Left lung (tissue), 10 donors: ENCODE measurements around the gene GSTA3. TPM values are rescaled to one million over a fixed set of nuclear protein-coding genes. Genes with fewer than 3 reads are reported as not detected.
"Not testable (repeated sequence)": the region's sequence is repeated elsewhere in the genome, so short reads cannot be mapped to it uniquely, and the experiment has no call there.

ENCODE experiments used
- ATAC-seq: fragments of 200-7000 bp; cut with Tn5 transposase; one replicate; pipeline ENCODE4 v1.9.1; 2020; ENCODE audit warnings: moderate library complexity
- DNase-seq, 4 donors: peaks; one replicate each; pipeline ENCODE4 v3.0.0-alpha.2; 2013 to 2020
- H3K27ac ChIP-seq, 2 donors: fragments of 200-600 bp; sonication (generic) in 1 of 2; one replicate each; pipeline versions ENCODE4 v1.5.0 to v1.8.0; 2020 to 2021
- H3K27me3 ChIP-seq, 2 donors: fragments of 200-600 bp; sonication (generic) in 1 of 2; one replicate each; pipeline versions ENCODE4 v1.5.0 to v1.8.0; 2020 to 2021
- H3K36me3 ChIP-seq, 2 donors: fragments of 200-600 bp; sonication (generic) in 1 of 2; one replicate each; pipeline versions ENCODE4 v1.5.0 to v1.8.0; 2020 to 2021
- H3K4me1 ChIP-seq, 2 donors: fragments of 200-600 bp; one replicate each; pipeline ENCODE4 v1.8.0; 2021
- H3K4me3 ChIP-seq, 2 donors: fragments of 200-600 bp; sonication (generic) in 1 of 2; one replicate each; pipeline versions ENCODE4 v1.5.0 to v1.8.0; 2020 to 2021; ENCODE audit warnings: mild to moderate bottlenecking in 1 of 2
- H3K9me3 ChIP-seq, 2 donors: fragments of 200-600 bp; sonication (generic) in 1 of 2; one replicate each; pipeline versions ENCODE4 v1.5.0 to v1.8.0; 2020 to 2021
- CTCF ChIP-seq, 2 donors: fragments of 200-600 bp; sonication (generic) in 1 of 2; IDR thresholded peaks; one replicate each; pipeline versions ENCODE4 v1.5.0 to v1.8.0; 2021; ENCODE audit warnings: antibody characterized with exemption in 2 of 2
- intact Hi-C, 2 donors: fragments of 100-400 bp; cut with DNase I; formaldehyde crosslinking; loops; one replicate each; pipeline versions ENCODE4 v1.11.2 to v1.14.2; 2022
- polyA plus RNA-seq, 6 donors: library from polyadenylated mRNA; unstranded; fragments of 120-200 nt; gene quantifications; one replicate each; pipeline ENCODE4 v1.2.1, GENCODE V29; 2013; ENCODE audit not compliant: insufficient read length in 6 of 6
- total RNA-seq, 2 donors: library from RNA; stranded (reverse); fragmentation: NEBNext Ultra II Directional; extraction: Animal tissue kit (Norgen Biotek cat#: 25700); gene quantifications; one replicate each; pipeline ENCODE4 v1.2.1, GENCODE V29; 2021
- donor health status: DM: no; HTN: yes; CAD: no.
- donor health status: DM: no; HTN: no; CAD: no.

Gene GSTA3
- total and polyA plus RNA-seq, 8 donors, result 0.20 to 1.9 (median 1.0) TPM; not detected in 1

- peak; percentile 75 for ATAC-seq
- no peak for TF ChIP-seq CTCF (IDR thresholded peaks at IDR 0.05)
- intact Hi-C loops, result no loop called here
- peak in 1 of 4 donors; percentile 49 for DNase-seq
- Histone ChIP-seq H3K4me1 (no peaks in the 10 kb centered on the region), H3K27ac (peak overlapping the region in 1 of 2 donors; percentile 17), H3K9me3 (no peaks in the 10 kb centered on the region), H3K36me3 (no peaks in the 10 kb centered on the region), H3K27me3 (no peaks in the 10 kb centered on the region), H3K4me3 (no peak overlapping the region)
These were observed 20.0 kb upstream of the GSTA3 start for GRCh38 chr6:52929321-52930164.

- no peak for DNase-seq
- Histone ChIP-seq H3K4me3 (no peak overlapping the region), H3K27ac (no peak overlapping the region), H3K9me3 (no peaks in the 10 kb centered on the region), H3K36me3 (no peaks in the 10 kb centered on the region), H3K27me3 (no peaks in the 10 kb centered on the region), H3K4me1 (peaks cover 5 to 7% of the 10 kb centered on the region in 2 donors)
- TF ChIP-seq CTCF (IDR thresholded peaks at IDR 0.05), result no peak
- intact Hi-C loops, result no loop called here
- no peak for ATAC-seq
These were observed 18.0 kb upstream of the GSTA3 start for GRCh38 chr6:52927451-52927850.

DNA sequence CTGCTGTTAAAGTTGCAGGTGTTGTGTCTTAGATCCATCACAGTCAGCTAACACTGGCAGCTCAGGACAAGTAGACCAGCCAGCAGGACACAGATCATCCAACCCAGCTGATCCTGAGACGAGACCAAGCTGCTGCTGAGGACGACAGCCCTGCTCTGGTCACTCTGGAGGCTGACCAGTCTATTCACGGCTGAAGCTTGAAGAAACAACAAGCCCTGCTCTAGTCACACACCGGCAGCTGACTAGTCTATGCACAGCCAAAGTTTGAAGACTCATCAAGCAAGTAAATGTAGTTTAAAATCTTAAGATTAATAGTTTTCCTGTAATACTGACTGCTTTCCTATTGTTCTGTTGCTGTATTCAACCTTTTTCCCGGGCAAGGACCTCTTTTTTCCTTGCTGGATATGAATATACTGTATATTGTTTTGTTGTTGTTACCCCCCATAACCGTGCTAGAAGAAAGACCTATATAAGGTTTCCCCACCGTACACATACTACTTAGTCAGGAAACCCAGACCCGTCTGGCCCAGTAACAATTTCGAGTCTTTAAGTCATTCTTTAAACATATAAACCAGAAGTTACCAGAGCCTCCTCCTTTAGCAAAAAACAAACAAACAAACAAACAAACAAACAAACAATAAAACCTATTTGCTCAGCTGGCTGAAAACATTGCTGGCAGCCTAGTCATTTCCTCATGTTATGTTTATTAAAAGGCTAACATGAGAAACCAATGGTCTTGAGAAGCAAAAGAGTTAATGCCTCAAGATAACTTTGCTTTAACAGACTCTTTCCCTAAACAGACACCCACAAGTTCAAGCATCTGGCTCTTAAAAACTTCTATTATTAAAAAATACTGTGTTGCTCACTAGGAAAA, 16.7 kb upstream of the GSTA3 start:
- H3K4me3 ChIP-seq, result no peak overlapping the region
- DNase-seq (no peak), ATAC-seq (no peak)
- intact Hi-C loops, result no loop called here
- no peaks in the 10 kb centered on the region for H3K9me3 ChIP-seq
- H3K27me3 ChIP-seq, result no peaks in the 10 kb centered on the region
- no peak for TF ChIP-seq CTCF (IDR thresholded peaks at IDR 0.05)
- H3K36me3 ChIP-seq, result no peaks in the 10 kb centered on the region
- H3K27ac ChIP-seq, result no peak overlapping the region
- H3K4me1 ChIP-seq, result peaks cover 5 to 7% of the 10 kb centered on the region in 2 donors

DNA sequence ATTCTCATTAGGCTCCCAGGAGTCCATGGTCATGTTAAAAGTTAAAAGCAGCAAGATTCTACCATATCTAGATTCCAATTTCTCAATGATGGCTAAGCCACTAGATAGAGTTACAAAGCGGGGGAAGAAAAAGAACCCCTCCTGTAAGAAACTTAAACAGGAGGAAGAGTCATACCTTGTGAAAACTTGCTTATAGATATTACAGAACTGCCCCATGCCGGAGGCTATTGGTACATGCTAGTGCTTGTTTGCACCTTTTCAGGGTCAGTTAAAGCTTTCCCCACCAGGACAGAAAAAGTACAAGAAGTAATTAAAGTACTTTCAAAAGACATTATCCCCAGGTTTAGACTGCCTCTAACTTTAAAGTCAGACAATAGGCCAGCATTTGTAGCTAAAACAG, 15.5 kb upstream of the GSTA3 start:
- H3K36me3 ChIP-seq, result no peaks in the 10 kb centered on the region
- TF ChIP-seq CTCF (IDR thresholded peaks at IDR 0.05), result no peak

DNA sequence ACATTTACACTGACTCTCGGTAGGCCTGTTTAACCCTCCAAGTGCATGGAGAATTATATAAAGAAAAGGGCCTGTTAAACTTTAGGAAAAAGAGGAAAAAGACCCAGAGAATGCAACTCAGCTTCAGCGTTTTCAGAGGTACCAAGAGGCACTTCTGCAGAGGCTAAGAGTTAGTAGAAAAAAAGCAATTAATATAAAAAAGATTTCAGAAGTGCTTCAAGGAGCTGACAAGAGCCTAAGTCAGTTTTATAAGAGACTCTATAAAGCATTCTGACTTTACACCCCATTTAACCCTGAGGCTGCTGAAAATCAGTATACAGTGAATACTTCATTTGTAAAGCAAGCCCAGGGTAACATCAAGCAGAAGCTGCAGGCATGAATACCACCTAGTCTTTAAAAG, 14.2 kb upstream of the GSTA3 start:
- H3K9me3 ChIP-seq, H3K27me3 ChIP-seq, H3K4me1 ChIP-seq, DNase-seq, intact Hi-C loops, H3K36me3 ChIP-seq, H3K4me3 ChIP-seq: not testable (repeated sequence)
- peak; percentile 65 for ATAC-seq
- H3K27ac ChIP-seq, result peak overlapping the region in 1 of 2 donors; percentile 13

More for the DNA sequence above, 15.5 kb upstream of the GSTA3 start:
- Histone ChIP-seq H3K27ac (no peak overlapping the region), H3K4me1 (peaks cover 5 to 7% of the 10 kb centered on the region in 2 donors), H3K9me3 (no peaks in the 10 kb centered on the region), H3K4me3 (no peak overlapping the region), H3K27me3 (no peaks in the 10 kb centered on the region)
- DNase-seq (no peak), ATAC-seq (no peak)
- intact Hi-C loops, result no loop called here
